Progenitor cell of endocrine pancreas (in vitro differentiated cells): ENCODE data around the gene PSMA6. TPM values are rescaled to one million over a fixed set of nuclear protein-coding genes. Genes with fewer than 3 reads are reported as not detected.

ENCODE experiments used
- DNase-seq: peaks from one replicate; pipeline ENCODE4 v3.0.0; 2021; ENCODE audit warnings: low spot score; ENCODE audit not compliant: unreplicated experiment
- H3K27ac Mint-ChIP-seq: 2 replicates; pipeline ENCODE4 v1.8.0; 2021; ENCODE audit warnings: mild to moderate bottlenecking, moderate library complexity, mixed read lengths
- H3K27me3 Mint-ChIP-seq: 2 replicates; pipeline ENCODE4 v1.8.0; 2021; ENCODE audit warnings: mixed read lengths
- H3K36me3 Mint-ChIP-seq: 2 replicates; pipeline ENCODE4 v1.8.0; 2022; ENCODE audit warnings: mixed read lengths; ENCODE audit not compliant: insufficient read depth
- H3K4me1 Mint-ChIP-seq: 2 replicates; pipeline ENCODE4 v1.8.0; 2021; ENCODE audit warnings: low read depth, mixed read lengths
- H3K4me3 Mint-ChIP-seq: 2 replicates; pipeline ENCODE4 v1.8.0; 2021; ENCODE audit warnings: low read depth, mild to moderate bottlenecking, moderate library complexity, mixed read lengths
- H3K9me3 Mint-ChIP-seq: 2 replicates; pipeline ENCODE4 v1.8.0; 2021; ENCODE audit warnings: low read depth, mixed read lengths
- CTCF ChIP-seq: fragments of 200-600 bp; sonication (generic); IDR thresholded peaks from one replicate; pipeline ENCODE4 v1.5.0; 2021; ENCODE audit warnings: antibody characterized with exemption, mild to moderate bottlenecking; ENCODE audit not compliant: unreplicated experiment
- total RNA-seq: library from RNA; stranded (reverse); gene quantifications from 2 replicates; pipeline ENCODE4 v1.2.1, GENCODE V29; 2021

Gene PSMA6
- total RNA-seq, 1 donor from 2014 or later = 175 TPM

- Mint-ChIP-seq H3K27ac (peak overlapping the region; percentile 23), H3K4me1 (no peaks in the 10 kb centered on the region), H3K36me3 (peaks cover 5% of the 10 kb centered on the region)
Observed at GRCh38 chr14:35303149-35303935, 11.2 kb downstream of the PSMA6 start.

GRCh38 chr14:35304812-35305462 lies 12.8 kb downstream of the PSMA6 start:
- H3K36me3 Mint-ChIP-seq = peaks cover 10% of the 10 kb centered on the region
- no peaks in the 10 kb centered on the region for H3K4me1 Mint-ChIP-seq

More at GRCh38 chr14:35303149-35303935, 11.2 kb downstream of the PSMA6 start:
- DNase-seq = no peak
- no peaks in the 10 kb centered on the region for H3K27me3 Mint-ChIP-seq
- no peak for TF ChIP-seq CTCF
- H3K4me3 Mint-ChIP-seq = no peak overlapping the region
- no peaks in the 10 kb centered on the region for H3K9me3 Mint-ChIP-seq

GRCh38 chr14:35305633-35306032 lies 13.5 kb downstream of the PSMA6 start:
- no peaks in the 10 kb centered on the region for H3K4me1 Mint-ChIP-seq

More at GRCh38 chr14:35304812-35305462, 12.8 kb downstream of the PSMA6 start:
- Mint-ChIP-seq H3K9me3 (no peaks in the 10 kb centered on the region), H3K27me3 (no peaks in the 10 kb centered on the region), H3K27ac (no peak overlapping the region), H3K4me3 (no peak overlapping the region)
- DNase-seq = no peak
- no peak for TF ChIP-seq CTCF

GRCh38 chr14:35306114-35306513 lies 13.9 kb downstream of the PSMA6 start:
- Mint-ChIP-seq H3K27ac (peak overlapping the region; percentile 71), H3K4me3 (no peak overlapping the region), H3K9me3 (no peaks in the 10 kb centered on the region), H3K4me1 (no peaks in the 10 kb centered on the region), H3K27me3 (no peaks in the 10 kb centered on the region), H3K36me3 (peaks cover 11% of the 10 kb centered on the region)
- no peak for DNase-seq
- TF ChIP-seq CTCF = no peak

More at GRCh38 chr14:35305633-35306032, 13.5 kb downstream of the PSMA6 start:
- Mint-ChIP-seq H3K36me3 (peaks cover 10% of the 10 kb centered on the region), H3K9me3 (no peaks in the 10 kb centered on the region), H3K27me3 (no peaks in the 10 kb centered on the region), H3K27ac (no peak overlapping the region), H3K4me3 (no peak overlapping the region)
- no peak for TF ChIP-seq CTCF
- no peak for DNase-seq

- H3K36me3 Mint-ChIP-seq = peaks cover 10% of the 10 kb centered on the region
- no peak for DNase-seq
- H3K27ac Mint-ChIP-seq = no peak overlapping the region
- no peaks in the 10 kb centered on the region for H3K27me3 Mint-ChIP-seq
- TF ChIP-seq CTCF = no peak
- no peak overlapping the region for H3K4me3 Mint-ChIP-seq
- H3K4me1 Mint-ChIP-seq = no peaks in the 10 kb centered on the region
- H3K9me3 Mint-ChIP-seq = no peaks in the 10 kb centered on the region
Observed at GRCh38 chr14:35317820-35318219, 25.6 kb downstream of the PSMA6 start.
